GM23338 (cell line): Measurements from ENCODE around the gene MCUR1. TPM values are rescaled to one million over a fixed set of nuclear protein-coding genes. Genes with fewer than 3 reads are reported as not detected.

Experiments
- ATAC-seq: fragments of 200-7000 bp; cut with Tn5 transposase; 3 replicates; pipeline ENCODE4 v1.9.1; 2020
- DNase-seq: peaks from one replicate; pipeline ENCODE4 v3.0.0-alpha.2; 2015; ENCODE audit warnings: low spot score
- H2AFZ ChIP-seq: fragments of 200-600 bp; sonication (generic); 2 replicates; pipeline ENCODE4 v1.8.0; 2016; ENCODE audit warnings: antibody characterized with exemption, mild to moderate bottlenecking, moderate library complexity
- H3F3A ChIP-seq: fragments of 200-600 bp; sonication (generic); replicated peaks from 2 replicates; pipeline ENCODE4 v1.8.0; 2017; ENCODE audit warnings: antibody characterized with exemption, mixed run types, low read depth
- H3K27ac ChIP-seq: fragments of 200-600 bp; sonication (generic); 2 replicates; pipeline ENCODE4 v1.6.1; 2016; ENCODE audit warnings: low read depth
- H3K27me3 ChIP-seq: fragments of 200-600 bp; sonication (generic); 2 replicates; pipeline ENCODE4 v1.8.0; 2016; ENCODE audit warnings: mild to moderate bottlenecking, mixed run types, moderate library complexity; ENCODE audit not compliant: insufficient read depth
- H3K36me3 ChIP-seq: fragments of 200-600 bp; sonication (generic); 2 replicates; pipeline ENCODE4 v1.8.0; 2016; ENCODE audit warnings: mild to moderate bottlenecking; ENCODE audit not compliant: insufficient read depth
- H3K4me1 ChIP-seq: fragments of 200-600 bp; sonication (generic); 2 replicates; pipeline ENCODE4 v1.8.0; 2016; ENCODE audit warnings: mild to moderate bottlenecking, moderate library complexity; ENCODE audit not compliant: insufficient read depth
- H3K4me2 ChIP-seq: fragments of 200-600 bp; sonication (generic); 2 replicates; pipeline ENCODE4 v1.7.1; 2017; ENCODE audit warnings: mixed run types
- H3K4me3 ChIP-seq: fragments of 200-600 bp; sonication (generic); 2 replicates; pipeline ENCODE4 v1.6.1; 2016; ENCODE audit warnings: mixed run types
- H3K79me2 ChIP-seq: fragments of 200-600 bp; sonication (generic); replicated peaks from 2 replicates; pipeline ENCODE4 v1.8.0; 2017; ENCODE audit warnings: mild to moderate bottlenecking; ENCODE audit not compliant: insufficient read depth
- H3K9me2 ChIP-seq: fragments of 200-600 bp; sonication (generic); 2 replicates; pipeline ENCODE4 v1.8.0; 2017; ENCODE audit not compliant: insufficient read depth
- H4K20me1 ChIP-seq: fragments of 200-600 bp; sonication (generic); replicated peaks from 2 replicates; pipeline ENCODE4 v1.8.0; 2017; ENCODE audit warnings: mild to moderate bottlenecking; ENCODE audit not compliant: insufficient read depth
- H3K27ac Mint-ChIP-seq: 2 replicates; pipeline ENCODE4 v1.8.0; 2020; ENCODE audit warnings: inconsistent platforms, mild to moderate bottlenecking, moderate library complexity, mixed read lengths
- H3K27me3 Mint-ChIP-seq: 3 replicates; pipeline ENCODE4 v1.8.0; 2022; ENCODE audit warnings: low read depth, mild to moderate bottlenecking, moderate library complexity, mixed read lengths, inconsistent platforms; ENCODE audit not compliant: insufficient read depth, poor library complexity
- H3K36me3 Mint-ChIP-seq: 3 replicates; pipeline ENCODE4 v1.8.0; 2021; ENCODE audit warnings: low read depth, mild to moderate bottlenecking, inconsistent platforms, moderate library complexity, mixed read lengths
- H3K4me1 Mint-ChIP-seq: 3 replicates; pipeline ENCODE4 v1.8.0; 2020; ENCODE audit warnings: mild to moderate bottlenecking, inconsistent platforms, mixed read lengths
- H3K4me3 Mint-ChIP-seq: 3 replicates; pipeline ENCODE4 v1.8.0; 2021; ENCODE audit warnings: moderate library complexity, mild to moderate bottlenecking, inconsistent platforms, mixed read lengths
- H3K9me3 Mint-ChIP-seq: 3 replicates; pipeline ENCODE4 v1.8.0; 2020; ENCODE audit warnings: moderate library complexity, mild to moderate bottlenecking, inconsistent platforms, mixed read lengths
- CREB1 ChIP-seq: fragments of 250-450 bp; sonication (Bioruptor Pico); IDR thresholded peaks from 2 replicates; pipeline ENCODE4 v1.5.0; 2020; ENCODE audit warnings: low read depth, mild to moderate bottlenecking, moderate library complexity
- CTCF ChIP-seq, 2 experiments: fragments of 200-600 bp in 1 of 2; sonication (generic) in 1 of 2; conservative IDR thresholded peaks; 2 replicates each; pipeline versions ENCODE4 v1.5.1 to v1.6.1; 2016 to 2017; ENCODE audit warnings: antibody characterized with exemption in 2 of 2, low read depth in 2 of 2, mild to moderate bottlenecking in 2 of 2, moderate library complexity in 1 of 2
- ETS1 ChIP-seq: IDR thresholded peaks from 2 replicates; pipeline ENCODE4 v1.6.1; 2016; ENCODE audit warnings: antibody characterized with exemption
- EZH2 ChIP-seq: fragments of 200-600 bp; sonication (generic); IDR thresholded peaks from one replicate; pipeline ENCODE4 v1.8.0; 2017; ENCODE audit warnings: antibody characterized with exemption, mild to moderate bottlenecking, low read depth; ENCODE audit not compliant: unreplicated experiment
- NANOG ChIP-seq: IDR thresholded peaks from 2 replicates; pipeline ENCODE4 v1.6.1; 2016; ENCODE audit warnings: antibody characterized with exemption, borderline replicate concordance
- REST ChIP-seq: IDR thresholded peaks from one replicate; pipeline ENCODE4 v1.6.1; 2018; ENCODE audit warnings: antibody characterized with exemption; ENCODE audit not compliant: unreplicated experiment
- ZNF114 ChIP-seq: fragments of 250-450 bp; sonication (Bioruptor Pico); IDR thresholded peaks from 2 replicates; pipeline ENCODE4 v1.5.0; 2020; ENCODE audit warnings: mild to moderate bottlenecking, moderate library complexity
- ZNF331 ChIP-seq: fragments of 250-450 bp; sonication (Bioruptor Pico); IDR thresholded peaks from 2 replicates; pipeline ENCODE4 v1.5.0; 2020; ENCODE audit warnings: low read depth, mild to moderate bottlenecking, moderate library complexity
- ZNF462 ChIP-seq: fragments of 250-450 bp; sonication (Bioruptor Pico); IDR thresholded peaks from 2 replicates; pipeline ENCODE4 v1.5.0; 2020; ENCODE audit warnings: mild to moderate bottlenecking, moderate library complexity
- polyA plus RNA-seq: library from polyadenylated mRNA; unstranded; fragments of >200 nt; fragmentation: Nextera tagmentation; extraction: Ambion mirVana; gene quantifications from 2 replicates; pipeline ENCODE4 v1.2.1, GENCODE V29; 2016
- total RNA-seq: library from RNA; depleted of rRNA; stranded (reverse); fragments of >200 nt; shearing (Covaris generic); gene quantifications from 2 replicates; pipeline ENCODE4 v1.2.3, GENCODE V29; 2014

Gene MCUR1
- total and polyA plus RNA-seq, 2 experiments from 2014 or later: 21.0 to 65.3 TPM

GRCh38 chr6:13851803-13852202, 37.4 kb upstream of the MCUR1 start:
- Histone ChIP-seq H3K27ac (no peak overlapping the region), H3K4me3 (no peak overlapping the region), H3F3A (no peaks in the 10 kb centered on the region), H3K27me3 (no peaks in the 10 kb centered on the region), H3K36me3 (no peaks in the 10 kb centered on the region), H3K4me2 (no peak overlapping the region), H3K9me2 (no peaks in the 10 kb centered on the region), H3K79me2 (no peaks in the 10 kb centered on the region), H2AFZ (peak overlapping the region; percentile 32), H4K20me1 (no peaks in the 10 kb centered on the region), H3K4me1 (peaks cover 19% of the 10 kb centered on the region)
- Mint-ChIP-seq H3K27ac (no peak overlapping the region), H3K9me3 (peaks cover 8% of the 10 kb centered on the region; the same call in 1 of the 3 replicates), H3K4me1 (peaks cover 20% of the 10 kb centered on the region), H3K36me3 (peaks cover 3% of the 10 kb centered on the region; the same call in 1 of the 3 replicates), H3K27me3 (peaks cover 3% of the 10 kb centered on the region), H3K4me3 (no peak overlapping the region)
- TF ChIP-seq ZNF331 (CRISPR knock-in tag) (no peak), CTCF (conservative IDR thresholded peaks at IDR 0.05; ENCODE audit: low read depth in 2 of 2) (peak in 1 of 2 experiments; percentile 28; a peak in 1 of 4 replicates), EZH2 (no peak), REST (no peak), ETS1 (no peak)
- DNase-seq (no peak), ATAC-seq (no peak)

- peaks cover 22% of the 10 kb centered on the region for H3K4me1 Mint-ChIP-seq
- H3K27me3 Mint-ChIP-seq: peaks cover 3% of the 10 kb centered on the region
- Histone ChIP-seq H3K27me3 (no peaks in the 10 kb centered on the region), H3K36me3 (no peaks in the 10 kb centered on the region), H3K4me3 (no peak overlapping the region), H3K27ac (no peak overlapping the region), H3K9me2 (no peaks in the 10 kb centered on the region), H3F3A (no peaks in the 10 kb centered on the region), H3K4me1 (peaks cover 19% of the 10 kb centered on the region), H4K20me1 (no peaks in the 10 kb centered on the region), H3K4me2 (no peak overlapping the region), H3K79me2 (no peaks in the 10 kb centered on the region), H2AFZ (peak overlapping the region; percentile 85; the same call in 1 of the 2 replicates)
- ATAC-seq (no peak), DNase-seq (no peak)
- peaks cover 8% of the 10 kb centered on the region; the same call in 1 of the 3 replicates for H3K9me3 Mint-ChIP-seq
- H3K36me3 Mint-ChIP-seq: peaks cover 3% of the 10 kb centered on the region; the same call in 1 of the 3 replicates
- no peak overlapping the region for H3K4me3 Mint-ChIP-seq
- H3K27ac Mint-ChIP-seq: no peak overlapping the region
- TF ChIP-seq ZNF462 (CRISPR knock-in tag) (no peak), ZNF331 (CRISPR knock-in tag) (no peak), EZH2 (no peak), ZNF114 (CRISPR knock-in tag) (no peak), NANOG (no peak), CREB1 (CRISPR knock-in tag) (no peak)
These were observed 37.0 kb upstream of the MCUR1 start for GRCh38 chr6:13851330-13851729.
